Measurements from ENCODE around the gene L3MBTL2.

DNA sequence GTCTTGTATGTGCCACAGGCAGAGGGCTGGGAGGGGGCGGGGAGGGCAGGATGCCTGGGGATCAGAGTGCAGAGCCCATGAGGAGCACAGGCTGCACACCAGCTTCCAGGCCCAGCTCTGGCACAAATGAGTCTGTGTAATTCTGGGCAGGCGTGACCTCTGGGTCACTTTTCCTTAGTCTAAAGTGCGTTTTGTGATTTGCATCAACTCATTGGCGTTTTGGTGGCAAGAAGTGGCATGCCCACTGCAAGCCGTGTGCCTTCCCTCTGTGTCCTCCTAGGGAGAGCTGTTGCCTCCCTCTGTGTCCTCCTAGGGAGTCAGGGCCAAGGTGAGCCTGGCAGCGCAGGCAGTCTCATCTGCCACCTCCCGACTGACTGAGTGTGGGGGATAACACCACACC is 18.4 kb downstream of the L3MBTL2 start:
- no peak for TF ChIP-seq NFIC (IDR thresholded peaks at IDR 0.05)
- TF ChIP-seq RAD21 (IDR thresholded peaks at IDR 0.05; ENCODE audit: low read depth), result no peak
- no peak for TF ChIP-seq EP300 (IDR thresholded peaks at IDR 0.05; ENCODE audit: borderline replicate concordance)
- no peak for TF ChIP-seq CEBPB (IDR thresholded peaks at IDR 0.05)
- no peak for TF ChIP-seq TAF1 (IDR thresholded peaks at IDR 0.05; ENCODE audit: low read depth)
- TF ChIP-seq, protein P1, sequence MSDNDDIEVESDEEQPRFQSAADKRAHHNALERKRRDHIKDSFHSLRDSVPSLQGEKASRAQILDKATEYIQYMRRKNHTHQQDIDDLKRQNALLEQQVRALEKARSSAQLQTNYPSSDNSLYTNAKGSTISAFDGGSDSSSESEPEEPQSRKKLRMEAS (IDR thresholded peaks at IDR 0.05), result no peak
- no peak for TF ChIP-seq YY1 (IDR thresholded peaks at IDR 0.05; ENCODE audit: low read depth)
- no peak for TF ChIP-seq TEAD4 (IDR thresholded peaks at IDR 0.05)
- no peak for TF ChIP-seq FOXM1 (IDR thresholded peaks at IDR 0.05; ENCODE audit: borderline replicate concordance, low read depth)
- no peak for TF ChIP-seq CREB1 (IDR thresholded peaks at IDR 0.05; ENCODE audit: low read depth)
- no peak for TF ChIP-seq TCF12 (IDR thresholded peaks at IDR 0.05; ENCODE audit: low read depth)
- TF ChIP-seq EGR1 (IDR thresholded peaks at IDR 0.05), result no peak
